Activated B cell treated with CpG ODN at 0.5 μM for 24 hours (primary cell): ENCODE results near the gene TPM2. TPM values are rescaled to one million over a fixed set of nuclear protein-coding genes. Genes with fewer than 3 reads are reported as not detected.
A peak's percentile ranks its signal among the peaks of the same experiment; 100 is the strongest.

ENCODE experiments used
- ATAC-seq: fragments of 200-7000 bp; cut with Tn5 transposase; one replicate; pipeline ENCODE4 v1.10.0; 2021; ENCODE audit warnings: low read depth, mild to moderate bottlenecking, moderate library complexity
- CTCF ChIA-PET: fragments of 350-600 bp; sonication (Branson Sonifier 250); formaldehyde crosslinking; loops from one replicate; lab custom pipeline; 2021; ENCODE audit warnings: antibody characterized with exemption; lab: Charles Lee
- POLR2A ChIA-PET: fragments of 350-600 bp; sonication (Branson Sonifier 250); formaldehyde crosslinking; loops from one replicate; lab custom pipeline; 2021; ENCODE audit warnings: antibody characterized with exemption; lab: Charles Lee
- DNase-seq: peaks from one replicate; pipeline ENCODE4 v3.0.0; 2022
- H3K27ac Mint-ChIP-seq: one replicate; pipeline ENCODE4 v1.8.0; 2020; ENCODE audit warnings: mixed read lengths
- H3K27me3 Mint-ChIP-seq: one replicate; pipeline ENCODE4 v1.8.0; 2021; ENCODE audit warnings: mixed read lengths
- H3K36me3 Mint-ChIP-seq: one replicate; pipeline ENCODE4 v1.8.0; 2021; ENCODE audit warnings: low read depth, mixed read lengths
- H3K4me1 Mint-ChIP-seq: one replicate; pipeline ENCODE4 v1.8.0; 2021; ENCODE audit warnings: mixed read lengths
- H3K4me3 Mint-ChIP-seq: one replicate; pipeline ENCODE4 v1.8.0; 2020; ENCODE audit warnings: mild to moderate bottlenecking, mixed read lengths
- H3K9me3 Mint-ChIP-seq: one replicate; pipeline ENCODE4 v1.8.0; 2020; ENCODE audit warnings: mixed read lengths
- intact Hi-C: fragments of 100-400 bp; cut with micrococcal nuclease; formaldehyde crosslinking; loops from one replicate; pipeline ENCODE4 v1.15.1; 2024
- total RNA-seq: library from RNA; stranded (reverse); gene quantifications from 2 replicates; pipeline ENCODE4 v1.2.3, GENCODE V29; 2022
- TF ChIP-seq, protein P1 (sequence below): fragments of 200-600 bp; IDR thresholded peaks from one replicate; pipeline ENCODE4 v1.8.0; 2022; ENCODE audit warnings: antibody characterized with exemption, mild to moderate bottlenecking

TPM2 gene
- total RNA-seq, 1 donor from 2014 or later, result 2.0 TPM

DNA sequence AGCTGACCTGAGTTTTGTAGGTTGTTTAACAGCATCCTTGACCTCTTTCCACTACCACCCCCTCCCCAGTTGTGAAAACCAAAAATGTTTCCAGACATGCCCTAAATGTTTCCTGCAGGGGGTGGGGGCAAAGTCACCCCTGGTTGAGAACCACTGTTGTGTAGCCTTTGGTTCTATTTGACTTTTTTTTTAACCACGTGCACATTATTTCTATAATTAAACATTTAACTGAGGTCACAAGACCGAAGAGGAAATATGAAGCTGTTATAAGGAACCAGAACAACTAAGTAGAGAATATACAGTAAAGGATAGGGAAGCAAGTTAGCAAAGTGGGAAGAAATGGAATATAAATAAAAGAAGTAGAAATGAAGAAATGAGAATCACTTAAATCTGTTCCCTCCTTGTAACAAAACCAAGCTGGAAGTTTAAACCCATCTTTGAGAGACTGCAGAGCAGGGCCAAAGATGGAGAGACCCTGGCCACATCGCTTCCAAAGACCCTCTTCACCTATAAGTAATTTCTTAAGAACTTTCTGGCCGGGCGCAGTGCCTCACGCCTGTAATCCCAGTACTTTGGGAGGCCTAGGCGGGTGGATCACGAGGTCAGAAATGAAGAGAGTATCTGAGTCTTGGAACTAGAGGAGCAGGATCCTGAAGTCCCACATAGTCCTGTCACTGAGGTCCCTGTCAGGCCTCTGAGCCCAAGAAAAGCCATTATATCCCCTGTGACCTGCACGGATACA is 53.4 kb downstream of the TPM2 start:
- Mint-ChIP-seq H3K36me3 (peaks cover 6% of the 10 kb centered on the region), H3K27ac (peak overlapping the region; percentile 94), H3K4me1 (peaks cover 80% of the 10 kb centered on the region), H3K4me3 (peak overlapping the region; percentile 71), H3K27me3 (no peaks in the 10 kb centered on the region), H3K9me3 (no peaks in the 10 kb centered on the region)
- ChIA-PET CTCF (interaction anchor here (1.2 to 1.9 kb wide), 4 partner anchors 10 to 24 kb away, joined by 3 to 7 read pairs (median 5); no protein-coding TSS in a partner anchor), POLR2A (interaction anchor here (0.5 to 3.3 kb wide), 9 partner anchors 10 to 178 kb away, joined by 3 to 96 read pairs (median 4); partner anchors contain the start of genes CCDC107, CD72, HINT2 and RMRP)
- intact Hi-C loops, result loop anchor here (1.0 kb wide), 3 partner anchors 17 to 32 kb away; no protein-coding TSS in a partner anchor
- ATAC-seq (peak; percentile 64), DNase-seq (no peak)
- TF ChIP-seq, protein P1, sequence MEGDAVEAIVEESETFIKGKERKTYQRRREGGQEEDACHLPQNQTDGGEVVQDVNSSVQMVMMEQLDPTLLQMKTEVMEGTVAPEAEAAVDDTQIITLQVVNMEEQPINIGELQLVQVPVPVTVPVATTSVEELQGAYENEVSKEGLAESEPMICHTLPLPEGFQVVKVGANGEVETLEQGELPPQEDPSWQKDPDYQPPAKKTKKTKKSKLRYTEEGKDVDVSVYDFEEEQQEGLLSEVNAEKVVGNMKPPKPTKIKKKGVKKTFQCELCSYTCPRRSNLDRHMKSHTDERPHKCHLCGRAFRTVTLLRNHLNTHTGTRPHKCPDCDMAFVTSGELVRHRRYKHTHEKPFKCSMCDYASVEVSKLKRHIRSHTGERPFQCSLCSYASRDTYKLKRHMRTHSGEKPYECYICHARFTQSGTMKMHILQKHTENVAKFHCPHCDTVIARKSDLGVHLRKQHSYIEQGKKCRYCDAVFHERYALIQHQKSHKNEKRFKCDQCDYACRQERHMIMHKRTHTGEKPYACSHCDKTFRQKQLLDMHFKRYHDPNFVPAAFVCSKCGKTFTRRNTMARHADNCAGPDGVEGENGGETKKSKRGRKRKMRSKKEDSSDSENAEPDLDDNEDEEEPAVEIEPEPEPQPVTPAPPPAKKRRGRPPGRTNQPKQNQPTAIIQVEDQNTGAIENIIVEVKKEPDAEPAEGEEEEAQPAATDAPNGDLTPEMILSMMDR, result no peak

DNA sequence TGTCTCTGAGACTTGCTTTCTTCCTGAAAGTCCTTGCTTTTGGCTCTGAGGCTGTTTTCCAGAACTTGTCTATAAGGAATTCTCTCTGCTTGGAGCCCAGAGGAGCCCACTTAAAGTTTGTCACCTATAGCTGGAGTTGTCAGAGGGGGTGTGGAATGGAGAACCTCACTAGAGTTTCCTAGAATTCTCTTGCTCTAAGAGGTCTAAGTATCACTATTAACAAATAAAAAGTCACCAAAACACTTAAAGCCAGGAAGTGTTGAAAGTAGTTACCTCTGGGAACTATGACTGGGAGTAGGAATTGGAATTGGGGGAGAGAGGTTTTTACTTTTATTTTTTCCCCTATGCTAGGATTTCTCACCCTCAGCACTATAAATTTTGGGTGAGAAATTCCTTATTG is 54.0 kb downstream of the TPM2 start:
- ATAC-seq (no peak), DNase-seq (no peak)
- TF ChIP-seq, protein P1, result no peak
- peak overlapping the region; percentile 94 for H3K27ac Mint-ChIP-seq
- H3K36me3 Mint-ChIP-seq, result peaks cover 6% of the 10 kb centered on the region
- H3K4me1 Mint-ChIP-seq, result peaks cover 74% of the 10 kb centered on the region
- intact Hi-C loops, result loop anchor here (1.0 kb wide), 3 partner anchors 16 to 31 kb away; no protein-coding TSS in a partner anchor
- POLR2A ChIA-PET, result interaction anchor here (0.8 to 3.3 kb wide), 6 partner anchors 10 to 22 kb away, joined by 3 to 96 read pairs (median 4); partner anchors contain the start of genes CCDC107, CD72 and RMRP
- no peaks in the 10 kb centered on the region for H3K9me3 Mint-ChIP-seq
- CTCF ChIA-PET, result interaction anchor here (1.2 to 1.9 kb wide), 5 partner anchors 10 to 61 kb away, joined by 3 to 7 read pairs (median 4); no protein-coding TSS in a partner anchor
- peak overlapping the region; percentile 71 for H3K4me3 Mint-ChIP-seq
- H3K27me3 Mint-ChIP-seq, result no peaks in the 10 kb centered on the region

Other genes starting within 250 kb of the TPM2 start
- gene RUSC2, start 199.8 kb downstream of the TPM2 start, total RNA-seq, result 0.24 and 0.29 TPM in 2 replicates
- 48.7 and 51.9 TPM in 2 replicates for gene TESK1, start 84.7 kb downstream of the TPM2 start, total RNA-seq
- gene CD72, start 71.5 kb downstream of the TPM2 start, total RNA-seq, result 118 and 125 TPM in 2 replicates
- 27.5 and 28.0 TPM in 2 replicates for gene SIT1, start 39.0 kb downstream of the TPM2 start, total RNA-seq
- gene RMRP, start 31.9 kb downstream of the TPM2 start, total RNA-seq, result 8,247 and 9,516 TPM in 2 replicates
- 32.5 and 34.5 TPM in 2 replicates for gene CCDC107, start 31.6 kb downstream of the TPM2 start, total RNA-seq
- gene ARHGEF39, start 24.7 kb downstream of the TPM2 start, total RNA-seq, result 0.59 and 0.89 TPM in 2 replicates
- gene CA9, start 16.0 kb downstream of the TPM2 start, total RNA-seq, result 0.86 TPM in 1 of 2 replicates, not detected in the other
- 327 and 362 TPM in 2 replicates for gene TLN1, start 42.3 kb upstream of the TPM2 start, total RNA-seq
- gene CREB3, start 42.7 kb upstream of the TPM2 start, total RNA-seq, result 13.8 and 16.9 TPM in 2 replicates
- 93.4 and 104 TPM in 2 replicates for gene GBA2, start 59.3 kb upstream of the TPM2 start, total RNA-seq
- 23.8 and 25.4 TPM in 2 replicates for gene RGP1, start 59.4 kb upstream of the TPM2 start, total RNA-seq
- gene MSMP, start 64.4 kb upstream of the TPM2 start, total RNA-seq, result 0.78 and 1.2 TPM in 2 replicates
- gene NPR2, start 101.7 kb upstream of the TPM2 start, total RNA-seq, result 4.4 and 4.6 TPM in 2 replicates
- gene SPAG8, start 122.3 kb upstream of the TPM2 start, total RNA-seq, result 1.8 and 4.0 TPM in 2 replicates
- gene HINT2, start 125.1 kb upstream of the TPM2 start, total RNA-seq, result 27.9 and 34.0 TPM in 2 replicates
- gene FAM221B, start 138.8 kb upstream of the TPM2 start, total RNA-seq, result not detected in 2 replicates
- gene TMEM8B, start 139.3 kb upstream of the TPM2 start, total RNA-seq, result 5.0 and 8.0 TPM in 2 replicates
- not detected in 2 replicates for gene OR13J1, start 180.5 kb upstream of the TPM2 start, total RNA-seq
- not detected in 2 replicates for gene HRCT1, start 216.3 kb upstream of the TPM2 start, total RNA-seq
- gene SPAAR, start 219.6 kb upstream of the TPM2 start, total RNA-seq, result not detected in 2 replicates